ENCODE data around the gene ZMIZ1. TPM values are rescaled to one million over a fixed set of nuclear protein-coding genes. Genes with fewer than 3 reads are reported as not detected.

The ZMIZ1 gene
- total RNA-seq, 1 donor from 2014 or later = 84.7 TPM

DNA sequence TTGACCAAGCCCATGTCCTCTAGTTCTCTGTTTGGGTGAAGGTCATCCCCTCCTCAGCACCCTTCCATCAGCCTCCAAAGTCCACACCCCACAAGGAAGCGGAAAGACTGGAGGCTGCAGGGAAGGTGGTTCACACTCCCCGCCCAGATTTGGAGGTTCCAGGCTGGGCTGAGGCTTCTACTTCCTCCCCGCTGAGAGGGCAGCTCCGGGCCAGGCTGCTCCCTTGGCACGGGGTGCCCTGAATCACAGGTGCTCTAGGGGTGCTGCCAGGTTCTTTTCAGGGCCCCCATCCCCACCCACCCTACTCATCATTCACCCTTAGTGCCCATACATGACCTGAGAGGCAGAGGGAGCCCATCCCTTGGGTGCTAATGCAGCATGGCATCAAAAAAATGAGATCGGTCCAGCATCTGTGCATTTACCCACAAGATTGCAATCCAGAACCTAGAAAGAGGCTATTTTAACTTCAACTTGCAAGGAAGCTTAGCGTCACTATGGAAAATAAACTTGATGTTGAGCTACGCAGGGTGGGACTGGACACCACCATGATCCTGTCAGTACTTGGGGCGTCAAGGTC, 47.3 kb upstream of the ZMIZ1 start:
- no peak overlapping the region for H3K4me3 ChIP-seq
- no peak overlapping the region for H3K27ac ChIP-seq
- no peaks in the 10 kb centered on the region for H3K4me1 ChIP-seq
- ATAC-seq = no peak
- intact Hi-C loops (cut with DNase I) = loop anchor here (5.0 kb wide), 1 partner anchor 719 kb away; no protein-coding TSS in a partner anchor
- no peaks in the 10 kb centered on the region for H3K27me3 ChIP-seq
- TF ChIP-seq CTCF (IDR thresholded peaks at IDR 0.05) = no peak
- H3K36me3 ChIP-seq = no peaks in the 10 kb centered on the region
- H3K9me3 ChIP-seq = no peaks in the 10 kb centered on the region
- DNase-seq = peak; percentile 58

GRCh38 chr10:79021948-79022499, 46.7 kb upstream of the ZMIZ1 start:
- peak; percentile 38 for DNase-seq
- Histone ChIP-seq H3K36me3 (no peaks in the 10 kb centered on the region), H3K27ac (no peak overlapping the region), H3K9me3 (no peaks in the 10 kb centered on the region), H3K4me3 (no peak overlapping the region), H3K27me3 (no peaks in the 10 kb centered on the region), H3K4me1 (no peaks in the 10 kb centered on the region)
- intact Hi-C loops (cut with DNase I) = loop anchor here (5.0 kb wide), 1 partner anchor 720 kb away; no protein-coding TSS in a partner anchor
- no peak for ATAC-seq
- TF ChIP-seq CTCF (IDR thresholded peaks at IDR 0.05) = no peak

DNA sequence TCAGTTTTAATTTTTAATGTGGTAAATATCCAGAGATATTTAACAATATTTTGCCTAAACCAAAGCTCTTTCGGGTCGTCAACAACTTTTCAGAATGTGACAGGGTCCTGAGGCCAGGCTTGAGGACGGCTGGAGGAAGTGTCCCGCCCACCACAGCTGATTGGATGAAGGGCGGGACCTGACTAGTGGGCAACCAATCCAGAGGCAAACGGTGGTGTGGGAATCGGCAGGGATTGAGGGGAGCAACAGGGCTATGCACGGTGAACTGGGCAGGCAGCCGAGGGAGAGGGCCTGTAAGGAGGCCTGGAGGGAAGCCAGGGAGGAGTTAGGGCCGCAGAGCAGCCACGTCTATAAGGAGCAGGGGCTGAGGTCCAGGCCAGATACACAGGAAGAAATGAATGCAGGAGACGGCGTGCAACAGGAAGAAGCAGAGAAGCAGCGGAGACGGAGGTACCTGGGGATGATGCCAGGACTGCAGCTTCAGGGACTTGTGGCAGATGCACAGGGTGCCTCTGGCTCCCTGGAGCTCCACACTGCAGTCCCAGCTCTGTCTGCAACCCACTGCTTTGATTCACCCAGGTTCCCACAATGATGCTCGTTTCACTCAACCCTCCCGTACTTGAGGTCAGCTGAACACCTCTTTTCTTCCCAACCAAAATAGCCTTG, 46.1 kb upstream of the ZMIZ1 start:
- TF ChIP-seq CTCF (IDR thresholded peaks at IDR 0.05) = no peak
- Histone ChIP-seq H3K27ac (no peak overlapping the region), H3K36me3 (no peaks in the 10 kb centered on the region), H3K4me1 (no peaks in the 10 kb centered on the region), H3K4me3 (peak overlapping the region; percentile 21), H3K9me3 (no peaks in the 10 kb centered on the region), H3K27me3 (no peaks in the 10 kb centered on the region)
- intact Hi-C loops (cut with DNase I) = loop anchor here (5.0 kb wide), 1 partner anchor 720 kb away; no protein-coding TSS in a partner anchor
- DNase-seq = peak; percentile 59
- peak; percentile 52 for ATAC-seq

DNA sequence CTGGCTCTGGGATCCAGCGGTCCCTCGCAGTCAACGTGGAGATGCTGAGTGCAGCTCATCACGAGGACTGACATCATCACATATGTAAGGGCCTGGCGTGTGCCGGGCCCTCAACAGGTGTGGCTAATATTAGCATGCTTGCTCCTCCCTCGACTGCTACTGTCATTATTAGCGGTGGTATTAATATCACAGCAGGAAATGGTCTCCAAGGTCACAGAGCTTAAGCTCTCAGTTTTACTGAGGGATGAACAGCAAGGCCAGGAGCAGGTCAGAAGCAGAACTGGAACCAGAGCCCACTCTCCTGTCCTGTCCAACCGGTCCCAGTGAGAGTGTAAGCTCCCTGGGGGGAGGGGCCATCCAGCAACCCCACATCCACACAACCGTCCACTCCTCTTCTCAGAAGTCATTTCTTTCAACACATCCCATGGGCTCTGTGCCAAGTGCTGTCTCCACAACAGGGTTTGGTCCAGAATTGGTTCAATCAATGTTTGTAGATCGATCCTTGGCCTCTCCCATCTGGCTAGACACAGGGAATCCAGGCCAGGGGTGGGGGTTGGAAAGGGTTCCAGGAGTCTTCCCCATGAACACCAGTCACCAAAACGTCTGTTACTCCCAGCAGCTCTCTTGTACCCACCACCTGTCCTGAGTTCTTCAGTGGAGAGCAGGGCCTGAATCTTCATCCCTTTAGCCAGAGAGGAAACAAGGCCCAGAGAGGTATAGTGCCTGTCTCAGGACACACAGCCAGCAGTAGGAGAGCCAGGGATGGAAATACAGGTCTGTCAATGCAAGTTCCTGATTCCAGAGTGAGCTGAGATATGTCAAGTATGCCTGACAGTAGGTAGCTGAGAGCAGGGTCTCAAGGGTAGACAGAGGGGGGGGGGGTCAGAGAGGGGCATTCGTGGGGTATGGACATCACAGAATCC, 45.3 kb upstream of the ZMIZ1 start:
- intact Hi-C loops (cut with DNase I) = loop anchor here (5.0 kb wide), 1 partner anchor 721 kb away; no protein-coding TSS in a partner anchor
- peak; percentile 34 for DNase-seq
- Histone ChIP-seq H3K9me3 (no peaks in the 10 kb centered on the region), H3K27ac (no peak overlapping the region), H3K27me3 (no peaks in the 10 kb centered on the region), H3K36me3 (no peaks in the 10 kb centered on the region), H3K4me3 (no peak overlapping the region), H3K4me1 (no peaks in the 10 kb centered on the region)
- no peak for TF ChIP-seq CTCF (IDR thresholded peaks at IDR 0.05)
- no peak for ATAC-seq

DNA sequence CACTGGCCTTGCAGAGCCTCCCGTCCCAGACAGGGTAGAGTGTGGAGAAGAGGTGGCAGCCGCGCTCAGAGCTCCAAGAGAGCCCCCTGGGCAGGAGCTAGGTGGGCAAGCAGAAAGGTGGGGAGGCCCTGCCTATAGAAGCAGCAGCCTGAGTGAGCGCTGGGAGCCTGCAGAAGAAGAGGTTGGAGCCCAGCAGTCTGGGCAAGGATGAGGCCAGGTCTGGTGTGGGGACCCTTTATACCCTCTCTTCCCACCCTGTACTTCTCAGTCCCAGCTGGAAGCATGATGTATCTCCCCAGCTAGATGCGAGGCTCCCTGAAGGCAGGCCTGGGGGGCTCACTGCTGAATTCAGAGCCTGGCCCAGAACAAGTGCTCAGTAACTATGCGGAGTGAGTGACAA, 44.5 kb upstream of the ZMIZ1 start:
- Histone ChIP-seq H3K27me3 (no peaks in the 10 kb centered on the region), H3K27ac (no peak overlapping the region), H3K9me3 (no peaks in the 10 kb centered on the region), H3K36me3 (no peaks in the 10 kb centered on the region), H3K4me1 (no peaks in the 10 kb centered on the region), H3K4me3 (no peak overlapping the region)
- ATAC-seq = no peak
- no peak for TF ChIP-seq CTCF (IDR thresholded peaks at IDR 0.05)
- intact Hi-C loops (cut with DNase I) = loop anchor here (5.0 kb wide), 1 partner anchor 722 kb away; no protein-coding TSS in a partner anchor
- DNase-seq = peak; percentile 51
